Measurements from ENCODE around the gene COL4A1.

The COL4A1 gene

GRCh38 chr13:110336681-110337080 lies 29.7 kb upstream of the COL4A1 start:
- DNase-seq (ENCODE audit: low spot score in 2 of 2): no peak
- H3K4me3 Mint-ChIP-seq: no peak overlapping the region

GRCh38 chr13:110336108-110336507 lies 29.2 kb upstream of the COL4A1 start:
- Mint-ChIP-seq H3K36me3 (no peaks in the 10 kb centered on the region), H3K9me3 (peaks cover 13% of the 10 kb centered on the region), H3K4me1 (peaks cover 5% of the 10 kb centered on the region), H3K27ac (no peak overlapping the region), H3K27me3 (peaks cover 3% of the 10 kb centered on the region), H3K4me3 (no peak overlapping the region)
- no peak for DNase-seq (ENCODE audit: low spot score in 2 of 2)
- no peak for ATAC-seq (ENCODE audit: low read depth)

More at GRCh38 chr13:110336681-110337080, 29.7 kb upstream of the COL4A1 start:
- Mint-ChIP-seq H3K27ac (no peak overlapping the region), H3K4me1 (peaks cover 8% of the 10 kb centered on the region), H3K9me3 (peaks cover 13% of the 10 kb centered on the region), H3K27me3 (peaks cover 3% of the 10 kb centered on the region), H3K36me3 (no peaks in the 10 kb centered on the region)
- ATAC-seq (ENCODE audit: low read depth): no peak

- H3K27ac Mint-ChIP-seq: no peak overlapping the region
- no peaks in the 10 kb centered on the region for H3K36me3 Mint-ChIP-seq
- peaks cover 1% of the 10 kb centered on the region for H3K27me3 Mint-ChIP-seq
- ATAC-seq (ENCODE audit: low read depth) (no peak), DNase-seq (ENCODE audit: low spot score in 2 of 2) (no peak)
- no peak overlapping the region for H3K4me3 Mint-ChIP-seq
- no peaks in the 10 kb centered on the region for H3K4me1 Mint-ChIP-seq
- peaks cover 12% of the 10 kb centered on the region for H3K9me3 Mint-ChIP-seq
Measured at GRCh38 chr13:110334841-110335490, 28.0 kb upstream of the COL4A1 start.

- H3K9me3 Mint-ChIP-seq: peaks cover 12% of the 10 kb centered on the region
- H3K36me3 Mint-ChIP-seq: no peaks in the 10 kb centered on the region
- H3K27me3 Mint-ChIP-seq: peaks cover 1% of the 10 kb centered on the region
- DNase-seq (ENCODE audit: low spot score in 2 of 2) (no peak), ATAC-seq (ENCODE audit: low read depth) (no peak)
- H3K4me3 Mint-ChIP-seq: no peak overlapping the region
- H3K4me1 Mint-ChIP-seq: no peaks in the 10 kb centered on the region
- no peak overlapping the region for H3K27ac Mint-ChIP-seq
Measured at GRCh38 chr13:110334256-110334655, 27.3 kb upstream of the COL4A1 start.

DNA sequence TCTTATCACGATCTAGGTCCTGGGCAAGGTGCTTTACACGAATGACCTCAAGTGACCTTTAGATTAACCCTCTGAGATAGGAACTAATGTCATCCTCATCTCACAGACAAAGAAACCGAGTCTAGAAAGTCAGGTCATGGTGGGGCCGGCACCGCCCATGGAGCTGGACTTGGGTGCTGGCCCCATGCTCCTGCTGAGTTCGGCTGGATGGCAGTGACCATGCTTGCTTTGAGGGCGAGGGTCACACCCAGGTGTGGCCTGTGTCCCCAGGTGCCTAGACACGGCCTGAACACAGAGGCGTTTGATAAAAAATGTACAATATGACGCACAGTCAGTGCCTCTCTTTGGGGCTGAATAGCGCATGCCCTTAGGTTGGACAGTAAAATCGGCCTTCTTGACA lies 26.9 kb upstream of the COL4A1 start:
- no peak for ATAC-seq (ENCODE audit: low read depth)
- peaks cover 12% of the 10 kb centered on the region for H3K9me3 Mint-ChIP-seq
- DNase-seq (ENCODE audit: low spot score in 2 of 2): no peak
- no peaks in the 10 kb centered on the region for H3K4me1 Mint-ChIP-seq
- H3K27ac Mint-ChIP-seq: no peak overlapping the region
- no peak overlapping the region for H3K4me3 Mint-ChIP-seq
- H3K36me3 Mint-ChIP-seq: no peaks in the 10 kb centered on the region
- H3K27me3 Mint-ChIP-seq: peaks cover 1% of the 10 kb centered on the region

- ATAC-seq (ENCODE audit: low read depth): no peak
- H3K4me3 Mint-ChIP-seq: no peak overlapping the region
- H3K36me3 Mint-ChIP-seq: no peaks in the 10 kb centered on the region
- DNase-seq (ENCODE audit: low spot score in 2 of 2): no peak
- no peak overlapping the region for H3K27ac Mint-ChIP-seq
- H3K4me1 Mint-ChIP-seq: no peaks in the 10 kb centered on the region
- H3K9me3 Mint-ChIP-seq: peaks cover 12% of the 10 kb centered on the region
- no peaks in the 10 kb centered on the region for H3K27me3 Mint-ChIP-seq
Measured at GRCh38 chr13:110332750-110333149, 25.8 kb upstream of the COL4A1 start.

- Mint-ChIP-seq H3K27me3 (peaks cover 6% of the 10 kb centered on the region), H3K9me3 (peaks cover 12% of the 10 kb centered on the region), H3K36me3 (no peaks in the 10 kb centered on the region), H3K4me1 (no peaks in the 10 kb centered on the region), H3K27ac (no peak overlapping the region), H3K4me3 (no peak overlapping the region)
- ATAC-seq (ENCODE audit: low read depth): no peak
- DNase-seq (ENCODE audit: low spot score in 2 of 2): no peak
Measured at GRCh38 chr13:110331362-110331761, 24.4 kb upstream of the COL4A1 start.

DNA sequence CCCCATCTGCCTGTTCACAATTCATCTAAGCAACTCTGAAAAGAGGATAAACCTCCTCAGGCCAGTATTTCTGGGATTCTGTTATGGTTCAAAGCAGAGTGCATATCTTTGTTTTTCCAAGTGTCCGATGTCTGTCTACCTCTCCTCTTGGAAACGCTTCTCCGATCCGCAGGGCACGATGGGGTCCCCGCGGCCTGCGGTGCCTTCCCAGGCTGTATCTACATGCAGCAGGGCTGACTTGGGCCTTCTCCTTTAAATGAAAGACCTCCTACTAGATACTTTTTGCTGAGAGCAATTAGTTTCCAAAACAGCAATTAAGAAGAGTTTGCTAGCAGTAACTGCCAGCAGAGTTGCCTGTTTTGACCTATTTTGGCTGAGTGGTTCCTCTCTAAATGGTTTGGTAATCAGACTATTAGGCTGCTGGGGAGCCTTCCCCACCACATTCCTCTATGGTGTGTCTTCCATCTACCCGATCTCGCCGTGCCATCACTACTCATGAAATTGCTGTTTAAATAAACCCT lies 23.6 kb upstream of the COL4A1 start:
- Mint-ChIP-seq H3K4me1 (no peaks in the 10 kb centered on the region), H3K36me3 (no peaks in the 10 kb centered on the region), H3K9me3 (peaks cover 8% of the 10 kb centered on the region), H3K4me3 (no peak overlapping the region), H3K27me3 (peaks cover 7% of the 10 kb centered on the region), H3K27ac (no peak overlapping the region)
- no peak for ATAC-seq (ENCODE audit: low read depth)
- DNase-seq (ENCODE audit: low spot score in 2 of 2): no peak

DNA sequence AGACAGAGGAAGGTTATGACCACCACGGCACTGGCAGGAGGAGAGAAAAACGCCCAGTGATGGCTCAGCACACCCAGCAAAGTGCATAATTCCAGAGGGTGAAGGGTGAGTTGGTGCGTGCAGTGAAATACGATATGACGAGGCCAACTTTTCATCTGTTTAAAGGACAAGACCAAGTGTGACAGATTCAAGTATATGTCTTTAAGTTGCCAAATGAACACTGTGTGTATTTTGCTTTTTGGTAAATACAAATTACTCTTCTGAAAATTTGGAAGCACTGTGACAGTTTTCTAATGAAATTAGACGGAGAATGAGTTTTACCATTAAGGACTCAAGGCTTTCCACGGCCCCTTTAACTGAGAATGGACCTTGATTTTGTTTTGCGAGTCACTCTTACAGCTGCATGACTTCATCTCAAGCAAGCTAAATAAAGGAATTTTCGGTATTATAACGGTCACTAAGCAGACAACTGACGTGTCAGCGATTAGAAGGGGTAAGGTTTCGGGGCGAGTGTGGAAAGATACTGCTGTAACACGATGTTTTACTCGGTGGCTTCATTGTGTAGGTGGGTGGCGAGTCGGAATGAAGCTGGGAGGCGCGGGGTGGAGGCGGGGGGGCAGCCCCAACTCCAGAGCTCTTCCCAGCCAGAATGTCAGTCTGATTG lies 23.0 kb upstream of the COL4A1 start:
- DNase-seq (ENCODE audit: low spot score in 2 of 2) (no peak), ATAC-seq (ENCODE audit: low read depth) (no peak)
- no peak overlapping the region for H3K4me3 Mint-ChIP-seq
- H3K36me3 Mint-ChIP-seq: no peaks in the 10 kb centered on the region
- no peaks in the 10 kb centered on the region for H3K4me1 Mint-ChIP-seq
- peaks cover 6% of the 10 kb centered on the region for H3K9me3 Mint-ChIP-seq
- H3K27me3 Mint-ChIP-seq: peaks cover 8% of the 10 kb centered on the region
- no peak overlapping the region for H3K27ac Mint-ChIP-seq

DNA sequence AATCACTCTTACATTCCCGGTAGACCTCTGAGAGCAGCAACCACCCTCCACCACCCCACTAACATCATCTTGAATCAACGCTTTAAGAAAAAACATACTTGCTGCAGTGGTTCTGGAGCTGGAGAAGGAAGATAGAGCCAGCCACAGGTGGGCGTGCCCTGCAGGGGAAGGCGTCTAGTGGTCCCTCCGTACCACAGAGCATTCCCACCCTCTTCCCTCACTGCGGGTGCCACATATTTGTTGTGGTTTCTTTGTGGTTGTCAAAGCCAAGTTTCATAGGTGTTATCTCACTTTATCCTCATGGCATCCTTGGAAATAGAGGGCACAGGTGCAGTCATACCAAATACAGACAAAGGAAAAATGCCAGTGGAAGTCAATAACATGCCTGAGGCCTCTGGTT lies 22.3 kb upstream of the COL4A1 start:
- Mint-ChIP-seq H3K4me3 (no peak overlapping the region), H3K9me3 (no peaks in the 10 kb centered on the region), H3K27me3 (peaks cover 10% of the 10 kb centered on the region), H3K36me3 (no peaks in the 10 kb centered on the region), H3K4me1 (no peaks in the 10 kb centered on the region), H3K27ac (no peak overlapping the region)
- ATAC-seq (ENCODE audit: low read depth): no peak
- no peak for DNase-seq (ENCODE audit: low spot score in 2 of 2)

DNA sequence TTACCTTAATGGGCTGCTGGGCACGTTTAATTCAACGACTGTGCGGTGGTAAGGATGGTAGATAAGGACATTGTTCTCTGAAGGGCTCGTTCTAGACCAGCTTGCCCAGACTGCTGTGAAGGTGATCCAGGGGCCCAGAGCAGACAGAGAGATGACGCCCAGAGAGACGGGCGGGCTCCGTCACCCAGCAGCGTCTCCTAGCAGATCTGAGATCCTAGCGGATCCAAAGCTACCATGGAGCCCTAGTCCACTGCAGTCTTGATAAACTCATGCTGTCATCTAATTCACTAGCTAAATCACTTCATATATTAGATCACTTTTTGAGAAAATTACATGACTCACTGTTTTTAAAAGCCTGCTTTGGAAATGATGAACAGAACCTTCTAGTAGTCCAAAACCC lies 21.6 kb upstream of the COL4A1 start:
- Mint-ChIP-seq H3K4me1 (no peaks in the 10 kb centered on the region), H3K27me3 (peaks cover 11% of the 10 kb centered on the region), H3K27ac (no peak overlapping the region), H3K9me3 (no peaks in the 10 kb centered on the region), H3K4me3 (no peak overlapping the region), H3K36me3 (no peaks in the 10 kb centered on the region)
- DNase-seq (ENCODE audit: low spot score in 2 of 2) (no peak), ATAC-seq (ENCODE audit: low read depth) (no peak)

DNA sequence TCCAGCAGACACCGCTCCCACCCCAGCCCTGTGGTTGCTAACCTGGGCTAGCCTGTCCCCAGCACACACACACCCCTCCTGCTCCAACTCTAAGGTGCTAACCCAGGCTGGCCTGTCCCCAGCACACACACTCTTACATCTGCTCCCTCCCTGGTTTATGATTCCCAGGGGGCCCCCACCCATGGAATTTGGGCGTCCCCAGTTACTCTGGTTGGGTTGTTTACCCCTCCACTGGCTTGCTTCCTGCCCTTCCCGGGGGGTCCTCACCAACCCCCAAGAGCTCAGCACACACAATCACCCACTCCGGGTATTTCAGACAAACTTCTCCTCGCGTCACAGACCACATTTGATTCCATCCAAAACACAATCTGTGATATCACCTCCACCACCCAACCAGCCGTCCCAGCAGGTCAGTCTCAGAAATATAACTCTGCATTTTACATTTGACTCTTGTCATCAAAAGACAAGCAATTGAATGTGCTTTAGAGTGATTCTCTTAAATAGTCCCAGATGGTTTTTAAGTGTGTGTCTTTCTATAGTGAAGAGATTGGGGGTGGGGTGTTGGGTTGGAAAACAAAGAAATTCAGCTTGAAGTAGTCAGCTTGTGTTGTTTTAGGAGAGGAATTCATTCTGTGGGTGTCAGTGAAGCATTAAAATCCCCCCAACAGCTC lies 20.2 kb upstream of the COL4A1 start:
- DNase-seq (ENCODE audit: low spot score in 2 of 2): no peak
- no peaks in the 10 kb centered on the region for H3K4me1 Mint-ChIP-seq
- ATAC-seq (ENCODE audit: low read depth): no peak
- peaks cover 13% of the 10 kb centered on the region for H3K27me3 Mint-ChIP-seq
- H3K36me3 Mint-ChIP-seq: no peaks in the 10 kb centered on the region
- no peak overlapping the region for H3K27ac Mint-ChIP-seq
- H3K9me3 Mint-ChIP-seq: no peaks in the 10 kb centered on the region
- no peak overlapping the region for H3K4me3 Mint-ChIP-seq

DNA sequence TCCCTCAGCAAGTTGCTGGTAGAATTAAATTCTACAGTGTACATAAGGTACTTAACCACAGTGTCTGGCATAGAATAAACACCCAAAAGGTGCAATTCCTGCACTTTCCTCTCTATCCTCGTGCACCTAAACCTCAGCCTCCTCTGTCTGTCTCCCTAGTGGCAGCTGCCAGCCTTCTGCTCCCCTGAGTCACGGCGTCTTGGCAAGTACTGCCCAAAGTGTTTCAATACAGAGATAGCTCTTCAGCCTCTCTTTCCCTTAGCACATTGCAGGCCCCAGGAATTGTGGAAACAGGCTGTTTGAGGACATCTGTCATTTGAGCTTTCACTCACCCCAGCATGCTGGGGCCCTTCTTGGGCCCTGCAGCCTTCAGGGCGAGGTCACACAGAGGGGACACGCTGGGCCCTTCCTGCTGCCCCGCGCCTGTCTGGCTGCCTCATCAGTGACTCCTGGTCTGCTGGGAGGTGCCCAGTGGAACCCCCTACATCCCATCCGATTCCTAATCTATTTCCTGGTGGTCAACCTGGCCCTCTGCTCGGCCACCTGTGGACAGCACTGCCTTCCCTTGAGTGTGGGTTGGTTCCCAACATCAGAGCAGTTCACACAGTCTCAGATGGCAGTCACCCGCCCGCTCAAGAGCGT lies 19.4 kb upstream of the COL4A1 start:
- Mint-ChIP-seq H3K27me3 (peaks cover 17% of the 10 kb centered on the region), H3K36me3 (no peaks in the 10 kb centered on the region), H3K9me3 (peaks cover 1% of the 10 kb centered on the region), H3K4me3 (no peak overlapping the region), H3K4me1 (no peaks in the 10 kb centered on the region), H3K27ac (no peak overlapping the region)
- no peak for DNase-seq (ENCODE audit: low spot score in 2 of 2)
- ATAC-seq (ENCODE audit: low read depth): no peak
